Measurements from ENCODE around the gene ATG5.

Gene ATG5

DNA sequence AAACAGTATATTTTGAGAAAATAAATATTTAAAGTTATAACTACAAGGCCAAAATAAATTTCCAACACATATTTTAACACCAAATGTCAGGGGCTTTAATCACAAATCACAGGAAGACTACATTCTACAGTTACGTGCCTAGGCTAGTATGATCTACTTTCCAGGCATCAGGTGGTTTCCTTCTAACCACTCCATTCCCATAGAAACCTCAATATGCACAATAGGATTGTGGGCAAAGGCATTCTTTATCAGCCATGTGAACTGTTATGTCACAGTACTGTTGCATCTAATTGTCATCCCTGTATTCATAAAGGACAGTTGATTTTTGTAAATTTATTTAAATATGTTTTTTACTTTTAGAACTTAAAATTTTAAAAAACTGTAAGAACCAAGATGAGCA is 32.4 kb downstream of the ATG5 start:
- no peaks in the 10 kb centered on the region for H3K9me3 ChIP-seq (ENCODE audit: control insufficient read depth, insufficient read depth, low read length)
- H3K27me3 ChIP-seq (ENCODE audit: control insufficient read depth, low read length): no peaks in the 10 kb centered on the region
- no peak overlapping the region for H3K4me2 ChIP-seq (ENCODE audit: low read length)
- H3F3A ChIP-seq (ENCODE audit: control insufficient read depth, insufficient read depth): no peaks in the 10 kb centered on the region
- no peak overlapping the region for H3K4me3 ChIP-seq (ENCODE audit: low read length)
- no peaks in the 10 kb centered on the region for H4K20me1 ChIP-seq (ENCODE audit: control insufficient read depth, insufficient read depth, low read depth, low read length)
- no peaks in the 10 kb centered on the region for H3K4me1 ChIP-seq (ENCODE audit: control insufficient read depth, low read length)
- no peak overlapping the region for H3K27ac ChIP-seq (ENCODE audit: low read depth, low read length)
- no peak for TF ChIP-seq CTCF (IDR thresholded peaks at IDR 0.05; ENCODE audit: low read depth, low read length, poor library complexity, severe bottlenecking)
- no peak for TF ChIP-seq EZH2phosphoT487 (IDR thresholded peaks at IDR 0.05; ENCODE audit: borderline replicate concordance, low read length)
- H3K9me2 ChIP-seq (replicated peaks; ENCODE audit: control insufficient read depth, low read length): no peaks in the 10 kb centered on the region
- peaks cover 19% of the 10 kb centered on the region for H3K79me2 ChIP-seq (ENCODE audit: control insufficient read depth, low read length)
- H3K36me3 ChIP-seq (ENCODE audit: control insufficient read depth, low read length): peaks cover 37% of the 10 kb centered on the region

GRCh38 chr6:106290954-106291353 is 34.6 kb downstream of the ATG5 start:
- no peaks in the 10 kb centered on the region for H3K9me2 ChIP-seq (replicated peaks; ENCODE audit: control insufficient read depth, low read length)
- H3K4me2 ChIP-seq (ENCODE audit: low read length): no peak overlapping the region
- H3K9me3 ChIP-seq (ENCODE audit: control insufficient read depth, insufficient read depth, low read length): no peaks in the 10 kb centered on the region
- peaks cover 25% of the 10 kb centered on the region for H3K79me2 ChIP-seq (ENCODE audit: control insufficient read depth, low read length)
- TF ChIP-seq EZH2phosphoT487 (IDR thresholded peaks at IDR 0.05; ENCODE audit: borderline replicate concordance, low read length) (no peak), CTCF (IDR thresholded peaks at IDR 0.05; ENCODE audit: low read depth, low read length, poor library complexity, severe bottlenecking) (no peak)
- H3K4me1 ChIP-seq (ENCODE audit: control insufficient read depth, low read length): no peaks in the 10 kb centered on the region
- H3K27ac ChIP-seq (ENCODE audit: low read depth, low read length): no peak overlapping the region
- no peaks in the 10 kb centered on the region for H4K20me1 ChIP-seq (ENCODE audit: control insufficient read depth, insufficient read depth, low read depth, low read length)
- peaks cover 37% of the 10 kb centered on the region for H3K36me3 ChIP-seq (ENCODE audit: control insufficient read depth, low read length)
- H3F3A ChIP-seq (ENCODE audit: control insufficient read depth, insufficient read depth): no peaks in the 10 kb centered on the region
- H3K27me3 ChIP-seq (ENCODE audit: control insufficient read depth, low read length): no peaks in the 10 kb centered on the region
- H3K4me3 ChIP-seq (ENCODE audit: low read length): no peak overlapping the region

GRCh38 chr6:106290032-106290431 is 35.5 kb downstream of the ATG5 start:
- no peaks in the 10 kb centered on the region for H4K20me1 ChIP-seq (ENCODE audit: control insufficient read depth, insufficient read depth, low read depth, low read length)
- H3K9me3 ChIP-seq (ENCODE audit: control insufficient read depth, insufficient read depth, low read length): no peaks in the 10 kb centered on the region
- no peak overlapping the region for H3K27ac ChIP-seq (ENCODE audit: low read depth, low read length)
- peaks cover 37% of the 10 kb centered on the region for H3K36me3 ChIP-seq (ENCODE audit: control insufficient read depth, low read length)
- H3K9me2 ChIP-seq (replicated peaks; ENCODE audit: control insufficient read depth, low read length): no peaks in the 10 kb centered on the region
- H3K4me1 ChIP-seq (ENCODE audit: control insufficient read depth, low read length): no peaks in the 10 kb centered on the region
- TF ChIP-seq CTCF (IDR thresholded peaks at IDR 0.05; ENCODE audit: low read depth, low read length, poor library complexity, severe bottlenecking) (no peak), EZH2phosphoT487 (IDR thresholded peaks at IDR 0.05; ENCODE audit: borderline replicate concordance, low read length) (no peak)
- no peaks in the 10 kb centered on the region for H3K27me3 ChIP-seq (ENCODE audit: control insufficient read depth, low read length)
- no peak overlapping the region for H3K4me2 ChIP-seq (ENCODE audit: low read length)
- H3F3A ChIP-seq (ENCODE audit: control insufficient read depth, insufficient read depth): no peaks in the 10 kb centered on the region
- no peak overlapping the region for H3K4me3 ChIP-seq (ENCODE audit: low read length)
- H3K79me2 ChIP-seq (ENCODE audit: control insufficient read depth, low read length): peaks cover 32% of the 10 kb centered on the region

DNA sequence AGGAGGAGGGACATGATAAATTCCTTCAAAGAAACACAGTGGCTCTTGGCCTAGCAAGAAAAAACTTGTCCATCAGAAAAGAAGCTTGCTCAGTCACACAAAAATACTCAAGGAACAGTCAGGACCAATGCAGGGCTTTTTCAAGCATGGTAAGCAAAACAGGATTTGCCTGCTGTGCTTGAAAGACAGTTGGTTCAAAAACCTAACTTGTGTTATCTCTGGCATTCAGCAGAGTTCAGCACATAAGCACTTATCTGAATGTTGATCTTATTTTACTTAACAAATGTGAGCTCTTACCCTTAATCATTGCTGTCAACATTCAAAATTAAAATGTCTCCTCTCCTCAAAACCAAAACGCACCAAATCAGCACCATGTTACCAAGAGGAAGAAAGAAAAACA is 38.3 kb downstream of the ATG5 start:
- Histone ChIP-seq H3K36me3 (ENCODE audit: control insufficient read depth, low read length) (peaks cover 27% of the 10 kb centered on the region), H3K4me2 (ENCODE audit: low read length) (no peak overlapping the region), H4K20me1 (ENCODE audit: control insufficient read depth, insufficient read depth, low read depth, low read length) (no peaks in the 10 kb centered on the region), H3K4me3 (ENCODE audit: low read length) (no peak overlapping the region), H3K27ac (ENCODE audit: low read depth, low read length) (no peak overlapping the region), H3K27me3 (ENCODE audit: control insufficient read depth, low read length) (no peaks in the 10 kb centered on the region), H3F3A (ENCODE audit: control insufficient read depth, insufficient read depth) (no peaks in the 10 kb centered on the region), H3K9me3 (ENCODE audit: control insufficient read depth, insufficient read depth, low read length) (no peaks in the 10 kb centered on the region), H3K4me1 (ENCODE audit: control insufficient read depth, low read length) (no peaks in the 10 kb centered on the region), H3K79me2 (ENCODE audit: control insufficient read depth, low read length) (peaks cover 43% of the 10 kb centered on the region), H3K9me2 (replicated peaks; ENCODE audit: control insufficient read depth, low read length) (no peaks in the 10 kb centered on the region)
- TF ChIP-seq EZH2phosphoT487 (IDR thresholded peaks at IDR 0.05; ENCODE audit: borderline replicate concordance, low read length) (no peak), CTCF (IDR thresholded peaks at IDR 0.05; ENCODE audit: low read depth, low read length, poor library complexity, severe bottlenecking) (no peak)

Data from DOHH2 (cell line).